Measurements from ENCODE around the gene ZBTB46.

ZBTB46 gene

GRCh38 chr20:63703471-63703975, 127.5 kb downstream of the ZBTB46 start:
- H3K4me3 ChIP-seq (ENCODE audit: low read depth, low read length): no peak overlapping the region
- no peak for DNase-seq (ENCODE audit: low read depth)

GRCh38 chr20:63702751-63703470, 128.2 kb downstream of the ZBTB46 start:
- DNase-seq (ENCODE audit: low read depth): no peak
- H3K4me3 ChIP-seq (ENCODE audit: low read depth, low read length): no peak overlapping the region

- no peak overlapping the region for H3K4me3 ChIP-seq (ENCODE audit: low read depth, low read length)
- no peak for DNase-seq (ENCODE audit: low read depth)
Measured at GRCh38 chr20:63702036-63702665, 128.9 kb downstream of the ZBTB46 start.

- H3K4me3 ChIP-seq (ENCODE audit: low read depth, low read length): no peak overlapping the region
- DNase-seq (ENCODE audit: low read depth): no peak
Measured at GRCh38 chr20:63701329-63702035, 129.6 kb downstream of the ZBTB46 start.

- no peak overlapping the region for H3K4me3 ChIP-seq (ENCODE audit: low read depth, low read length)
- DNase-seq (ENCODE audit: low read depth): no peak
Measured at GRCh38 chr20:63701051-63701328, 130.1 kb downstream of the ZBTB46 start.

- H3K4me3 ChIP-seq (ENCODE audit: low read depth, low read length): no peak overlapping the region
- no peak for DNase-seq (ENCODE audit: low read depth)
Measured at GRCh38 chr20:63700199-63701050, 130.6 kb downstream of the ZBTB46 start.

GRCh38 chr20:63699466-63700198, 131.4 kb downstream of the ZBTB46 start:
- no peak for DNase-seq (ENCODE audit: low read depth)
- H3K4me3 ChIP-seq (ENCODE audit: low read depth, low read length): no peak overlapping the region

GRCh38 chr20:63698739-63699465, 132.2 kb downstream of the ZBTB46 start:
- H3K4me3 ChIP-seq (ENCODE audit: low read depth, low read length): no peak overlapping the region

GRCh38 chr20:63697868-63698545, 133.1 kb downstream of the ZBTB46 start:
- no peak overlapping the region for H3K4me3 ChIP-seq (ENCODE audit: low read depth, low read length)
- no peak for DNase-seq (ENCODE audit: low read depth)

More at GRCh38 chr20:63698739-63699465, 132.2 kb downstream of the ZBTB46 start:
- peak; percentile 70 for DNase-seq (ENCODE audit: low read depth)

GRCh38 chr20:63697357-63697867, 133.7 kb downstream of the ZBTB46 start:
- DNase-seq (ENCODE audit: low read depth): no peak

GRCh38 chr20:63696628-63697356, 134.3 kb downstream of the ZBTB46 start, which contains the start of gene TNFRSF6B:
Gene TNFRSF6B, plus strand, starts transcription at chr20:63696652. Its CDS starts 116 bp downstream, at chr20:63696768.
- peak within 1 kb of the TSS; percentile 42 for H3K4me3 ChIP-seq (ENCODE audit: low read depth, low read length)

More at GRCh38 chr20:63697357-63697867, 133.7 kb downstream of the ZBTB46 start:
- H3K4me3 ChIP-seq (ENCODE audit: low read depth, low read length): peak overlapping the region; percentile 42

GRCh38 chr20:63696306-63696627, 134.8 kb downstream of the ZBTB46 start:
- DNase-seq (ENCODE audit: low read depth): no peak

More at GRCh38 chr20:63696628-63697356, 134.3 kb downstream of the ZBTB46 start, which contains the start of gene TNFRSF6B:
- no peak for DNase-seq (ENCODE audit: low read depth)

GRCh38 chr20:63695424-63696305, 135.4 kb downstream of the ZBTB46 start:
- DNase-seq (ENCODE audit: low read depth): no peak
- no peak overlapping the region for H3K4me3 ChIP-seq (ENCODE audit: low read depth, low read length)

More at GRCh38 chr20:63696306-63696627, 134.8 kb downstream of the ZBTB46 start:
- peak overlapping the region; percentile 42 for H3K4me3 ChIP-seq (ENCODE audit: low read depth, low read length)

GRCh38 chr20:63694584-63695423, 136.3 kb downstream of the ZBTB46 start:
- DNase-seq (ENCODE audit: low read depth): no peak
- no peak overlapping the region for H3K4me3 ChIP-seq (ENCODE audit: low read depth, low read length)

All from skeletal muscle cell (primary cell).